Measurements from ENCODE around the gene CEACAM19. TPM values are rescaled to one million over a fixed set of nuclear protein-coding genes. Genes with fewer than 3 reads are reported as not detected.
"Not testable (repeated sequence)": the region's sequence is repeated elsewhere in the genome, so short reads cannot be mapped to it uniquely, and the experiment has no call there.

The CEACAM19 gene
- total RNA-seq, 4 donors from 2014 or later: 1.0 to 16.1 (median 1.3) TPM

GRCh38 chr19:44664976-44665375 lies 6.3 kb upstream of the CEACAM19 start:
- Histone ChIP-seq H3K27me3 (no peaks in the 10 kb centered on the region), H3K9me3 (no peaks in the 10 kb centered on the region), H3K27ac (no peak overlapping the region), H3K4me3 (no peak overlapping the region), H3K4me1 (no peaks in the 10 kb centered on the region), H3K36me3 (no peaks in the 10 kb centered on the region)
- DNase-seq: no peak
- TF ChIP-seq, protein P1, sequence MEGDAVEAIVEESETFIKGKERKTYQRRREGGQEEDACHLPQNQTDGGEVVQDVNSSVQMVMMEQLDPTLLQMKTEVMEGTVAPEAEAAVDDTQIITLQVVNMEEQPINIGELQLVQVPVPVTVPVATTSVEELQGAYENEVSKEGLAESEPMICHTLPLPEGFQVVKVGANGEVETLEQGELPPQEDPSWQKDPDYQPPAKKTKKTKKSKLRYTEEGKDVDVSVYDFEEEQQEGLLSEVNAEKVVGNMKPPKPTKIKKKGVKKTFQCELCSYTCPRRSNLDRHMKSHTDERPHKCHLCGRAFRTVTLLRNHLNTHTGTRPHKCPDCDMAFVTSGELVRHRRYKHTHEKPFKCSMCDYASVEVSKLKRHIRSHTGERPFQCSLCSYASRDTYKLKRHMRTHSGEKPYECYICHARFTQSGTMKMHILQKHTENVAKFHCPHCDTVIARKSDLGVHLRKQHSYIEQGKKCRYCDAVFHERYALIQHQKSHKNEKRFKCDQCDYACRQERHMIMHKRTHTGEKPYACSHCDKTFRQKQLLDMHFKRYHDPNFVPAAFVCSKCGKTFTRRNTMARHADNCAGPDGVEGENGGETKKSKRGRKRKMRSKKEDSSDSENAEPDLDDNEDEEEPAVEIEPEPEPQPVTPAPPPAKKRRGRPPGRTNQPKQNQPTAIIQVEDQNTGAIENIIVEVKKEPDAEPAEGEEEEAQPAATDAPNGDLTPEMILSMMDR (IDR thresholded peaks at IDR 0.05): no peak
- no peak for TF ChIP-seq POLR2A (IDR thresholded peaks at IDR 0.05)
- intact Hi-C loops (cut with DNase I; ENCODE audit: low total_unique reads): no loop called here

DNA sequence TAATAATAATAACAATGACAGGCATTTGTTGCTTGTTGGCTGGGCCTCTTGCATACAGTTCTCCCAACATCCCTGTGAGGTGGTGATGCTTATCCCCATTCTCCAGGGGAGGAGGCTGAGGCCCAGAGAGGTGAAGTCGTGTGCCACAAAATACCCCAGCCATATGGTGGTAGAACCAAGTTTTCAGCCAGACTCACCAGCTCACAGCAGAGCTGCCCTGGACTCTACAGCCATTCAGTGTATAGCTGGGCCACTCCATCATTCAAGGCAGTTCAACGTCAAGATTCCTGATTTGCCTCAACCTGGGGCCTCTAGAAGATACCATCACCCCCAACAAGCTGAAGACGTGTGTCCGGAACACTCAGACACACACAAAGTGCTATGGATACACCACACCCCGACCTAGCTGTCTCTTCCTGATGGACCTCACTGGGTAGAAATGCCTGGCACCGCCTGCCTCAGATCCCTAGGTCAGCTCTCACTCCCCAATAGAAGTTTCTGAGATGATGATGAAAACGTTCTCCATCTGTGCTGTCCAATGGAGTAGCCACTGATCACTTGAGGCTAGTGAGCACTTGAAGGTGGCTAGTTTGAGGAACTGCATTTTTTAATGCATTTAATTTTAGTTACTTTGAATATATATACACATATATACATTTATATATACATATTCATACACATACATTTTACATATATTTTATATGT lies 4.3 kb upstream of the CEACAM19 start:
- no peak for TF ChIP-seq POLR2A (IDR thresholded peaks at IDR 0.05)
- TF ChIP-seq, protein P1 (IDR thresholded peaks at IDR 0.05): no peak
- Histone ChIP-seq H3K27ac (no peak overlapping the region), H3K36me3 (no peaks in the 10 kb centered on the region), H3K4me1 (no peaks in the 10 kb centered on the region), H3K4me3 (no peak overlapping the region), H3K9me3 (no peaks in the 10 kb centered on the region), H3K27me3 (no peaks in the 10 kb centered on the region)
- intact Hi-C loops (cut with DNase I; ENCODE audit: low total_unique reads): no loop called here
- no peak for DNase-seq

DNA sequence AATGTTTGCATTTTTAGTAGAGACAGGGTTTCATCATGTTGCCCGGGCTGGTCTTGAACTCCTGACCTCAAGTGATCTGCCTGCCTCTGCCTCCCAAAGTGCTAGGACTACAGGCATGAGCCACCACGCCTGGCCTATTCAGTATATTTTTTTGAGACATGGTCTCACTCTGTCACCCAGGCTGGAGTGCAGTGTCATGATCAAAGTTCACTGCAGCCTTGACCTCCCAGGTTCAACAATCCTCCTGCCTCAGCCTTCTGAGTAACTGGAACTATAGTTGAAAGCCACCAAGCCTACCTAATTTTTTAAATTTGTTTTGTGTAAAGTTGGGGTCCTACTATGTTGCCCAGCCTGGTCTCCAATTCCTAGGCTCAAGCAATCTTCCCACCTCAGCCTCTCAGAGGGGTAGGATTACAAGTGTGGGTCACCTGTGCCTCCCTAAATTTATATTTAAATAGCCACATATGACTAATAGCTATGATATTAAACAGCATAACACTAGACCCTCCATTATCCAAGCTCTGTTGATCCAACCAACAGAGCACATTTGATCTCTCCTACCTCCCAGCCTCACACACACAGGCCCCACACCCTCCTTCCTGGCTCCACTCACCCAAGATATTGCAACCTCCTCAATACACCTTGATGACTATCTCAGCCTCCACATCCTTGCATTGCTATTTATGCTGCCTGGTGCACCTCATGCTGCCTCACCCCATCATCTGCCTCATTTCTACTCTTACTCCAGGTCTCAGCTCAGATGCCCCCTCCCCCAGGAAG lies 2.1 kb upstream of the CEACAM19 start:
- intact Hi-C loops (cut with DNase I; ENCODE audit: low total_unique reads): no loop called here
- TF ChIP-seq, protein P1 (IDR thresholded peaks at IDR 0.05): no peak
- TF ChIP-seq POLR2A (IDR thresholded peaks at IDR 0.05): no peak
- no peaks in the 10 kb centered on the region for H3K36me3 ChIP-seq
- H3K9me3 ChIP-seq: no peaks in the 10 kb centered on the region
- H3K27ac ChIP-seq: no peak overlapping the region
- H3K4me3 ChIP-seq: no peak overlapping the region
- DNase-seq: no peak
- H3K27me3 ChIP-seq: no peaks in the 10 kb centered on the region
- H3K4me1 ChIP-seq: no peaks in the 10 kb centered on the region

DNA sequence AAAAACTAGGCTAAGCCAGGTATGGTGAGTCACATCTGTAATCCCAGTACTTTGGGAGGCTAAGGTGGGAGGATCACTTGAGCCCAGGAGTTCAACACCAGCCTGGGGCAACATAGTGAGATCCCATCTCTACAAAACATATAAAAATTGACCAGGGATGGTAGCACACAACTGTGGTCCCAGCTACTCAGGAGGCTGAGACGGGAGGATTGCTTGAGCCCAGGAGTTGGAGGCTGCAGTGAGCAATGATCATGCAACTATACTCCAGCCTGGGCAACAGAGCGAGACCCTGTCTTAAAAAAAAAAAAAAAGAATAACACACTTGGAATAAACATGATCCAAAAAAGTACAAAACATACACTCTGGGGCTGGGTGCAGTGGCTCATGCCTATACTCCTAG lies 1.3 kb upstream of the CEACAM19 start:
- H3K9me3 ChIP-seq; H3K36me3 ChIP-seq; H3K27me3 ChIP-seq; DNase-seq; H3K4me3 ChIP-seq; H3K27ac ChIP-seq; intact Hi-C loops (cut with DNase I; ENCODE audit: low total_unique reads); H3K4me1 ChIP-seq: not testable (repeated sequence)

DNA sequence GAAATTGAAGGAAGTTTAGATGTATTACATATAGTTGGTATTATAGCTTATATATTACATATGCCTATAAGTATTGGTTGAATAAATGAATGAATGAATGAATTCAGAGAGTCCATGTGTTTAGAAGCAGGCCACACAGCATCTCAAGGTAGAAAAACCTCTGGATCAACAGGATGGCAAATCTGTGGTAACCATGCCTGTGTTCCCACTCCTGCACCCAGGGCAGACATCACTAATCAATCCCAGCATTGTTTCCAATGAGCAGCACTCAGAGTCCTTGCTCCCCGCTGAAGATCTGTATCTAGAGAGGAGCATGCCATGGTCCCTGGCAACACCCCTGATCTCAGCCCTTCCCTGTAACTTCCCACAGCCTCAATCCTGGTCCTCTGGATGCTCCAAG lies 944 bp downstream of the CEACAM19 start:
- no peaks in the 10 kb centered on the region for H3K9me3 ChIP-seq
- no peak for TF ChIP-seq POLR2A (IDR thresholded peaks at IDR 0.05)
- TF ChIP-seq, protein P1 (IDR thresholded peaks at IDR 0.05): no peak
- no peaks in the 10 kb centered on the region for H3K4me1 ChIP-seq
- intact Hi-C loops (cut with DNase I; ENCODE audit: low total_unique reads): no loop called here
- no peaks in the 10 kb centered on the region for H3K27me3 ChIP-seq
- H3K36me3 ChIP-seq: no peaks in the 10 kb centered on the region
- DNase-seq: no peak
- no peak overlapping the region for H3K27ac ChIP-seq
- H3K4me3 ChIP-seq: no peak overlapping the region

Data from uterus (tissue), 4 donors.